ENCODE measurements around the gene DNM3. TPM values are rescaled to one million over a fixed set of nuclear protein-coding genes. Genes with fewer than 3 reads are reported as not detected.

Gene DNM3
- total and polyA plus RNA-seq, 9 of the 15 experiments (the other 6 are each of a cell fraction or from before 2014, with no cell fraction given): 0.08 to 0.36 (median 0.22) TPM; not detected in 1

DNA sequence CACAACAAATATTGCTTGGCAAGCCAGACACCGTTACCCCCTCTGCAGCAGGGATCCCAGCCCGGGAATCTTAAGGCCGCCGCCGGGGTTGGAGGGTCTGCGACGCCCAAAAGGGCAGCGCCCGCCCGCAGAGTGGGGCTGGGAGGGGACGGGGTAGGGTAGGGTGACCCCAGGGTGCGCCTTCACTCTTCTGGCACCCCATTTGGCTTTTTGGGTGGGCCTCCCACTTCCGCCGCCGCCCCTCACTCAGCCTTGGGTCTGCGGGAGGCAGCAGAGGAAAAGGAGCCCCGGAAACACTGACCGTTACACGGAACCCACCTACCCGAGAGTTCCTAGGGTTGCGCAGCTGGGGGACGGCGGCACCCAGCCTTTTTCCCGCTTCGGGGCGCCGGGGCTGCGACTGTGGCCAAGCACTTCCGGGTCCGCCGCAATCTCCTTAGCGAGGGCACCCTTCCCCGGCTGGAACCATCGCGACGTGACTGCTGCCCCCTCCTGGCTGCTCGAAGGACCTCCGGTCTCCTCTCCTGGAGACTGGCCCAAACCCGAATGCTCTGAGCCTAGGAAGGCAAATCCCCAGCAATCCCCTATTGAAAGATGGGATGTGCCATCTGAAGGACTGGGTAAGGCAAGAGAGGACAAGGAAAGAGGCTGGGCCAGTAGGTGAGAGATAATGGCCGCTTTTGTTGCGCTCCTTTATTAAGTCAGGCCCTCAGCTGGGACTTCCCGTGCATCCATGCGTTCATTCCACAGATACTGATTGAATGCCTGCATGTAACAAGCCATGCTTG, 602.6 kb downstream of the DNM3 start, which contains the start of gene PIGC (continued):
- no peak for TF ChIP-seq FOXP1 (CRISPR knock-in tag; IDR thresholded peaks at IDR 0.05)
- TF ChIP-seq, protein P1, sequence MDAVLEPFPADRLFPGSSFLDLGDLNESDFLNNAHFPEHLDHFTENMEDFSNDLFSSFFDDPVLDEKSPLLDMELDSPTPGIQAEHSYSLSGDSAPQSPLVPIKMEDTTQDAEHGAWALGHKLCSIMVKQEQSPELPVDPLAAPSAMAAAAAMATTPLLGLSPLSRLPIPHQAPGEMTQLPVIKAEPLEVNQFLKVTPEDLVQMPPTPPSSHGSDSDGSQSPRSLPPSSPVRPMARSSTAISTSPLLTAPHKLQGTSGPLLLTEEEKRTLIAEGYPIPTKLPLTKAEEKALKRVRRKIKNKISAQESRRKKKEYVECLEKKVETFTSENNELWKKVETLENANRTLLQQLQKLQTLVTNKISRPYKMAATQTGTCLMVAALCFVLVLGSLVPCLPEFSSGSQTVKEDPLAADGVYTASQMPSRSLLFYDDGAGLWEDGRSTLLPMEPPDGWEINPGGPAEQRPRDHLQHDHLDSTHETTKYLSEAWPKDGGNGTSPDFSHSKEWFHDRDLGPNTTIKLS (IDR thresholded peaks at IDR 0.05; ENCODE audit: borderline replicate concordance, low read depth): peak; percentile 47; the same call in 1 of the 2 replicates
- no peak for TF ChIP-seq ZNF586 (CRISPR knock-in tag; conservative IDR thresholded peaks at IDR 0.05)
- peak in 1 of 2 experiments; percentile 60; a peak in 1 of 4 replicates for TF ChIP-seq SRF (CRISPR knock-in tag; IDR thresholded peaks at IDR 0.05)
- TF ChIP-seq, protein P2, sequence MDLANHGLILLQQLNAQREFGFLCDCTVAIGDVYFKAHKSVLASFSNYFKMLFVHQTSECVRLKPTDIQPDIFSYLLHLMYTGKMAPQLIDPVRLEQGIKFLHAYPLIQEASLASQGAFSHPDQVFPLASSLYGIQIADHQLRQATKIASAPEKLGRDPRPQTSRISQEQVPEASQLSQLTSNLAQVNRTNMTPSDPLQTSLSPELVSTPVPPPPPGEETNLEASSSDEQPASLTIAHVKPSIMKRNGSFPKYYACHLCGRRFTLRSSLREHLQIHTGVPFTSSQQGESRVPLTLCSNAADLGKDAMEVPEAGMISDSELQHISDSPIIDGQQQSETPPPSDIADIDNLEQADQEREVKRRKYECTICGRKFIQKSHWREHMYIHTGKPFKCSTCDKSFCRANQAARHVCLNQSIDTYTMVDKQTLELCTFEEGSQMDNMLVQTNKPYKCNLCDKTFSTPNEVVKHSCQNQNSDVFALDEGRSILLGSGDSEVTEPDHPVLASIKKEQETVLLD (IDR thresholded peaks at IDR 0.05): 0 out of 2 replicates have a peak, but pooled peaks have one; percentile 32
- TF ChIP-seq KLF16 (IDR thresholded peaks at IDR 0.05): peak; percentile 78
- peak; percentile 69 for TF ChIP-seq NFIC (IDR thresholded peaks at IDR 0.05)
- TF ChIP-seq, protein P3, sequence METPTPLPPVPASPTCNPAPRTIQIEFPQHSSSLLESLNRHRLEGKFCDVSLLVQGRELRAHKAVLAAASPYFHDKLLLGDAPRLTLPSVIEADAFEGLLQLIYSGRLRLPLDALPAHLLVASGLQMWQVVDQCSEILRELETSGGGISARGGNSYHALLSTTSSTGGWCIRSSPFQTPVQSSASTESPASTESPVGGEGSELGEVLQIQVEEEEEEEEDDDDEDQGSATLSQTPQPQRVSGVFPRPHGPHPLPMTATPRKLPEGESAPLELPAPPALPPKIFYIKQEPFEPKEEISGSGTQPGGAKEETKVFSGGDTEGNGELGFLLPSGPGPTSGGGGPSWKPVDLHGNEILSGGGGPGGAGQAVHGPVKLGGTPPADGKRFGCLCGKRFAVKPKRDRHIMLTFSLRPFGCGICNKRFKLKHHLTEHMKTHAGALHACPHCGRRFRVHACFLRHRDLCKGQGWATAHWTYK (CRISPR knock-in tag; IDR thresholded peaks at IDR 0.05): peak; percentile 73; the same call in 1 of the 2 replicates
- TF ChIP-seq NFRKB (IDR thresholded peaks at IDR 0.05; ENCODE audit: low read depth): peak; percentile 82
- TF ChIP-seq, protein P4, sequence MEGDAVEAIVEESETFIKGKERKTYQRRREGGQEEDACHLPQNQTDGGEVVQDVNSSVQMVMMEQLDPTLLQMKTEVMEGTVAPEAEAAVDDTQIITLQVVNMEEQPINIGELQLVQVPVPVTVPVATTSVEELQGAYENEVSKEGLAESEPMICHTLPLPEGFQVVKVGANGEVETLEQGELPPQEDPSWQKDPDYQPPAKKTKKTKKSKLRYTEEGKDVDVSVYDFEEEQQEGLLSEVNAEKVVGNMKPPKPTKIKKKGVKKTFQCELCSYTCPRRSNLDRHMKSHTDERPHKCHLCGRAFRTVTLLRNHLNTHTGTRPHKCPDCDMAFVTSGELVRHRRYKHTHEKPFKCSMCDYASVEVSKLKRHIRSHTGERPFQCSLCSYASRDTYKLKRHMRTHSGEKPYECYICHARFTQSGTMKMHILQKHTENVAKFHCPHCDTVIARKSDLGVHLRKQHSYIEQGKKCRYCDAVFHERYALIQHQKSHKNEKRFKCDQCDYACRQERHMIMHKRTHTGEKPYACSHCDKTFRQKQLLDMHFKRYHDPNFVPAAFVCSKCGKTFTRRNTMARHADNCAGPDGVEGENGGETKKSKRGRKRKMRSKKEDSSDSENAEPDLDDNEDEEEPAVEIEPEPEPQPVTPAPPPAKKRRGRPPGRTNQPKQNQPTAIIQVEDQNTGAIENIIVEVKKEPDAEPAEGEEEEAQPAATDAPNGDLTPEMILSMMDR (IDR thresholded peaks at IDR 0.05 in 2 of 3, conservative IDR thresholded peaks at IDR 0.05 in 1 of 3; ENCODE audit: insufficient read depth in 2 of 3, low read depth in 1 of 3, low read length in 3 of 3): peak; percentile 94 to 97 (median 96)
- TF ChIP-seq MBD2 (IDR thresholded peaks at IDR 0.05; ENCODE audit: borderline replicate concordance, low read depth): peak; percentile 63
- no peak for TF ChIP-seq NFXL1 (CRISPR knock-in tag; IDR thresholded peaks at IDR 0.05)
- 0 out of 2 replicates have a peak, but pooled peaks have one; percentile 18 for TF ChIP-seq SPI1 (IDR thresholded peaks at IDR 0.05; ENCODE audit: borderline replicate concordance, low read depth, low read length)
- TF ChIP-seq, protein P5, sequence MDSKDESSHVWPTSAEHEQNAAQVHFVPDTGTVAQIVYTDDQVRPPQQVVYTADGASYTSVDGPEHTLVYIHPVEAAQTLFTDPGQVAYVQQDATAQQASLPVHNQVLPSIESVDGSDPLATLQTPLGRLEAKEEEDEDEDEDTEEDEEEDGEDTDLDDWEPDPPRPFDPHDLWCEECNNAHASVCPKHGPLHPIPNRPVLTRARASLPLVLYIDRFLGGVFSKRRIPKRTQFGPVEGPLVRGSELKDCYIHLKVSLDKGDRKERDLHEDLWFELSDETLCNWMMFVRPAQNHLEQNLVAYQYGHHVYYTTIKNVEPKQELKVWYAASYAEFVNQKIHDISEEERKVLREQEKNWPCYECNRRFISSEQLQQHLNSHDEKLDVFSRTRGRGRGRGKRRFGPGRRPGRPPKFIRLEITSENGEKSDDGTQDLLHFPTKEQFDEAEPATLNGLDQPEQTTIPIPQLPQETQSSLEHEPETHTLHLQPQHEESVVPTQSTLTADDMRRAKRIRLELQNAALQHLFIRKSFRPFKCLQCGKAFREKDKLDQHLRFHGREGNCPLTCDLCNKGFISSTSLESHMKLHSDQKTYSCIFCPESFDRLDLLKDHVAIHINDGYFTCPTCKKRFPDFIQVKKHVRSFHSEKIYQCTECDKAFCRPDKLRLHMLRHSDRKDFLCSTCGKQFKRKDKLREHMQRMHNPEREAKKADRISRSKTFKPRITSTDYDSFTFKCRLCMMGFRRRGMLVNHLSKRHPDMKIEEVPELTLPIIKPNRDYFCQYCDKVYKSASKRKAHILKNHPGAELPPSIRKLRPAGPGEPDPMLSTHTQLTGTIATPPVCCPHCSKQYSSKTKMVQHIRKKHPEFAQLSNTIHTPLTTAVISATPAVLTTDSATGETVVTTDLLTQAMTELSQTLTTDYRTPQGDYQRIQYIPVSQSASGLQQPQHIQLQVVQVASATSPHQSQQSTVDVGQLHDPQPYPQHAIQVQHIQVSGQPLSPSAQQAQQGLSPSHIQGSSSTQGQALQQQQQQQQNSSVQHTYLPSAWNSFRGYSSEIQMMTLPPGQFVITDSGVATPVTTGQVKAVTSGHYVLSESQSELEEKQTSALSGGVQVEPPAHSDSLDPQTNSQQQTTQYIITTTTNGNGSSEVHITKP (IDR thresholded peaks at IDR 0.05; ENCODE audit: partially characterized antibody): peak; percentile 70
- peak; percentile 96 for TF ChIP-seq NR2C2 (CRISPR knock-in tag; IDR thresholded peaks at IDR 0.05)
- peak; percentile 99 for TF ChIP-seq NR2C2 (tag; IDR thresholded peaks at IDR 0.05)
- TF ChIP-seq LARP7 (IDR thresholded peaks at IDR 0.05): peak; percentile 72; the same call in 1 of the 2 replicates
- TF ChIP-seq NBN (IDR thresholded peaks at IDR 0.05; ENCODE audit: low read depth): peak; percentile 42; the same call in 1 of the 2 replicates
